ENCODE data around the gene SOX5. TPM values are rescaled to one million over a fixed set of nuclear protein-coding genes. Genes with fewer than 3 reads are reported as not detected.

Gene SOX5
- total and polyA plus RNA-seq, 2 of the 8 experiments (the other 6 are each of a cell fraction or from before 2014, with no cell fraction given), result 2.2 to 2.6 TPM

DNA sequence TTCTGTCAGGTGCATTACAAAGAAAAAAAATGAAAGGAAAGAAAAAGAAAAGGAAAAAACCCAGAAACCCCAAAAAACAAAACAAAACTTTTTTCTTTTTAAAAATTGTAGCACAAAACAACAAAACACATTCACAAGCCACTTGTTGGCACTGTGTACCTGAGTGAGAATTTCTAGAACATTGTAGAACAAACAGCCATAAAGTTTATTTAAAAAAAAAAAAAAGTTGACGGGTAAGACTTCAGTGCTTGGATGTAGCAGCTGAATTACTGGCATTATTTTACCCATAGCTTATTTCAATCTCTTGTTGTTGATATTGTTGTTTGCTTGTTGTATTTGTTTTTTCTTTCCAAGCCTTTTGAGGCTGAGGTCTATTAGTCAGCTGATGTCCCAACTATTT lies 415.8 kb downstream of the SOX5 start (continued):
- TF ChIP-seq, protein P1, sequence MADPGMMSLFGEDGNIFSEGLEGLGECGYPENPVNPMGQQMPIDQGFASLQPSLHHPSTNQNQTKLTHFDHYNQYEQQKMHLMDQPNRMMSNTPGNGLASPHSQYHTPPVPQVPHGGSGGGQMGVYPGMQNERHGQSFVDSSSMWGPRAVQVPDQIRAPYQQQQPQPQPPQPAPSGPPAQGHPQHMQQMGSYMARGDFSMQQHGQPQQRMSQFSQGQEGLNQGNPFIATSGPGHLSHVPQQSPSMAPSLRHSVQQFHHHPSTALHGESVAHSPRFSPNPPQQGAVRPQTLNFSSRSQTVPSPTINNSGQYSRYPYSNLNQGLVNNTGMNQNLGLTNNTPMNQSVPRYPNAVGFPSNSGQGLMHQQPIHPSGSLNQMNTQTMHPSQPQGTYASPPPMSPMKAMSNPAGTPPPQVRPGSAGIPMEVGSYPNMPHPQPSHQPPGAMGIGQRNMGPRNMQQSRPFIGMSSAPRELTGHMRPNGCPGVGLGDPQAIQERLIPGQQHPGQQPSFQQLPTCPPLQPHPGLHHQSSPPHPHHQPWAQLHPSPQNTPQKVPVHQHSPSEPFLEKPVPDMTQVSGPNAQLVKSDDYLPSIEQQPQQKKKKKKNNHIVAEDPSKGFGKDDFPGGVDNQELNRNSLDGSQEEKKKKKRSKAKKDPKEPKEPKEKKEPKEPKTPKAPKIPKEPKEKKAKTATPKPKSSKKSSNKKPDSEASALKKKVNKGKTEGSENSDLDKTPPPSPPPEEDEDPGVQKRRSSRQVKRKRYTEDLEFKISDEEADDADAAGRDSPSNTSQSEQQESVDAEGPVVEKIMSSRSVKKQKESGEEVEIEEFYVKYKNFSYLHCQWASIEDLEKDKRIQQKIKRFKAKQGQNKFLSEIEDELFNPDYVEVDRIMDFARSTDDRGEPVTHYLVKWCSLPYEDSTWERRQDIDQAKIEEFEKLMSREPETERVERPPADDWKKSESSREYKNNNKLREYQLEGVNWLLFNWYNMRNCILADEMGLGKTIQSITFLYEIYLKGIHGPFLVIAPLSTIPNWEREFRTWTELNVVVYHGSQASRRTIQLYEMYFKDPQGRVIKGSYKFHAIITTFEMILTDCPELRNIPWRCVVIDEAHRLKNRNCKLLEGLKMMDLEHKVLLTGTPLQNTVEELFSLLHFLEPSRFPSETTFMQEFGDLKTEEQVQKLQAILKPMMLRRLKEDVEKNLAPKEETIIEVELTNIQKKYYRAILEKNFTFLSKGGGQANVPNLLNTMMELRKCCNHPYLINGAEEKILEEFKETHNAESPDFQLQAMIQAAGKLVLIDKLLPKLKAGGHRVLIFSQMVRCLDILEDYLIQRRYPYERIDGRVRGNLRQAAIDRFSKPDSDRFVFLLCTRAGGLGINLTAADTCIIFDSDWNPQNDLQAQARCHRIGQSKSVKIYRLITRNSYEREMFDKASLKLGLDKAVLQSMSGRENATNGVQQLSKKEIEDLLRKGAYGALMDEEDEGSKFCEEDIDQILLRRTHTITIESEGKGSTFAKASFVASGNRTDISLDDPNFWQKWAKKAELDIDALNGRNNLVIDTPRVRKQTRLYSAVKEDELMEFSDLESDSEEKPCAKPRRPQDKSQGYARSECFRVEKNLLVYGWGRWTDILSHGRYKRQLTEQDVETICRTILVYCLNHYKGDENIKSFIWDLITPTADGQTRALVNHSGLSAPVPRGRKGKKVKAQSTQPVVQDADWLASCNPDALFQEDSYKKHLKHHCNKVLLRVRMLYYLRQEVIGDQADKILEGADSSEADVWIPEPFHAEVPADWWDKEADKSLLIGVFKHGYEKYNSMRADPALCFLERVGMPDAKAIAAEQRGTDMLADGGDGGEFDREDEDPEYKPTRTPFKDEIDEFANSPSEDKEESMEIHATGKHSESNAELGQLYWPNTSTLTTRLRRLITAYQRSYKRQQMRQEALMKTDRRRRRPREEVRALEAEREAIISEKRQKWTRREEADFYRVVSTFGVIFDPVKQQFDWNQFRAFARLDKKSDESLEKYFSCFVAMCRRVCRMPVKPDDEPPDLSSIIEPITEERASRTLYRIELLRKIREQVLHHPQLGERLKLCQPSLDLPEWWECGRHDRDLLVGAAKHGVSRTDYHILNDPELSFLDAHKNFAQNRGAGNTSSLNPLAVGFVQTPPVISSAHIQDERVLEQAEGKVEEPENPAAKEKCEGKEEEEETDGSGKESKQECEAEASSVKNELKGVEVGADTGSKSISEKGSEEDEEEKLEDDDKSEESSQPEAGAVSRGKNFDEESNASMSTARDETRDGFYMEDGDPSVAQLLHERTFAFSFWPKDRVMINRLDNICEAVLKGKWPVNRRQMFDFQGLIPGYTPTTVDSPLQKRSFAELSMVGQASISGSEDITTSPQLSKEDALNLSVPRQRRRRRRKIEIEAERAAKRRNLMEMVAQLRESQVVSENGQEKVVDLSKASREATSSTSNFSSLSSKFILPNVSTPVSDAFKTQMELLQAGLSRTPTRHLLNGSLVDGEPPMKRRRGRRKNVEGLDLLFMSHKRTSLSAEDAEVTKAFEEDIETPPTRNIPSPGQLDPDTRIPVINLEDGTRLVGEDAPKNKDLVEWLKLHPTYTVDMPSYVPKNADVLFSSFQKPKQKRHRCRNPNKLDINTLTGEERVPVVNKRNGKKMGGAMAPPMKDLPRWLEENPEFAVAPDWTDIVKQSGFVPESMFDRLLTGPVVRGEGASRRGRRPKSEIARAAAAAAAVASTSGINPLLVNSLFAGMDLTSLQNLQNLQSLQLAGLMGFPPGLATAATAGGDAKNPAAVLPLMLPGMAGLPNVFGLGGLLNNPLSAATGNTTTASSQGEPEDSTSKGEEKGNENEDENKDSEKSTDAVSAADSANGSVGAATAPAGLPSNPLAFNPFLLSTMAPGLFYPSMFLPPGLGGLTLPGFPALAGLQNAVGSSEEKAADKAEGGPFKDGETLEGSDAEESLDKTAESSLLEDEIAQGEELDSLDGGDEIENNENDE (IDR thresholded peaks at IDR 0.05; ENCODE audit: insufficient replicate concordance, low read length), result no peak
- TF ChIP-seq RAD21 (IDR thresholded peaks at IDR 0.05 in 1 of 2, conservative IDR thresholded peaks at IDR 0.05 in 1 of 2; ENCODE audit: low read depth in 2 of 2, low read length in 2 of 2) (no peak), BACH1 (IDR thresholded peaks at IDR 0.05; ENCODE audit: low read length) (no peak), PHF8 (conservative IDR thresholded peaks at IDR 0.05; ENCODE audit: low read depth, low read length) (no peak), CBX8 (IDR thresholded peaks at IDR 0.05; ENCODE audit: borderline replicate concordance, low read depth, low read length) (no peak)
